OCI-LY3 (cell line): ENCODE results near the gene NDUFAF8.

Experiments used
- CTCF ChIP-seq: fragments of 200-600, 300-600 bp; sonication (generic); IDR thresholded peaks from 2 replicates; pipeline ENCODE4 v1.5.1; 2014; ENCODE audit warnings: antibody characterized with exemption, low read length, low read depth
- EZH2phosphoT487 ChIP-seq: fragments of 200-600 bp; shearing (Covaris generic); IDR thresholded peaks from 2 replicates; pipeline ENCODE4 v1.6.1; 2018; ENCODE audit warnings: antibody characterized with exemption, mixed run types, low read depth

- TF ChIP-seq CTCF (no peak), EZH2phosphoT487 (no peak)
These were observed 43.9 kb upstream of the NDUFAF8 start for GRCh38 chr17:81194941-81195901.
